Body of pancreas (tissue), 4 donors: ENCODE results near the gene PUM2. TPM values are rescaled to one million over a fixed set of nuclear protein-coding genes. Genes with fewer than 3 reads are reported as not detected.

Source experiments
- ATAC-seq: fragments of 150-250 bp; one replicate; pipeline ENCODE4 v1.9.1; 2016
- DNase-seq, 4 donors: peaks; one replicate each; pipeline ENCODE4 v3.0.0-alpha.2; 2019
- H3K27ac ChIP-seq, 4 donors: fragments of 200-600 bp; sonication (generic); 1 replicate in 3 of 4; 2 replicates in 1 of 4; pipeline versions ENCODE4 v1.5.1 to v1.6.1; 2016 to 2019; ENCODE audit warnings: mild to moderate bottlenecking in 1 of 4, mixed read lengths in 1 of 4, moderate library complexity in 1 of 4
- H3K27me3 ChIP-seq, 2 donors: fragments of 200-600 bp; sonication (generic); one replicate each; pipeline ENCODE4 v1.6.0; 2016; ENCODE audit warnings: mild to moderate bottlenecking in 1 of 2
- H3K36me3 ChIP-seq, 2 donors: fragments of 200-600 bp; sonication (generic); replicated peaks in 1 of 2; 2 replicates each; pipeline ENCODE4 v1.5.1; 2016; ENCODE audit warnings: low read depth in 2 of 2; ENCODE audit not compliant: insufficient read depth in 1 of 2
- H3K4me1 ChIP-seq: fragments of 200-600 bp; sonication (generic); one replicate; pipeline ENCODE4 v1.6.0; 2016
- H3K4me3 ChIP-seq, 2 donors: fragments of 200-600 bp; sonication (generic); 1 replicate in 1 of 2; 2 replicates in 1 of 2; pipeline ENCODE4 v1.5.1; 2016 to 2019
- H3K9me3 ChIP-seq, 3 donors: fragments of 200-600 bp; sonication (generic); 1 replicate in 2 of 3; 2 replicates in 1 of 3; pipeline ENCODE4 v1.5.1; 2016
- POLR2A ChIP-seq, 3 donors: fragments of 450-650 bp; IDR thresholded peaks; one replicate each; pipeline ENCODE4 v1.6.1; 2016; ENCODE audit warnings: antibody characterized with exemption in 3 of 3, mild to moderate bottlenecking in 2 of 3
- WGBS, 2 donors: methylation state at CpG; one replicate each; pipeline ENCODE4 v1.1.5; 2017; 5-methylcytosine and 5-hydroxymethylcytosine counted together
- intact Hi-C: fragments of 100-400 bp; cut with DNase I; formaldehyde crosslinking; loops from one replicate; pipeline ENCODE4 v1.15.1; 2023
- total RNA-seq, 2 donors: library from RNA; depleted of rRNA; stranded (reverse); fragments of >200 nt; gene quantifications; one replicate each; pipeline ENCODE4 v1.1.0, GENCODE V29; 2016
- TF ChIP-seq, protein P1 (sequence below), 7 experiments: fragments of 450-650 bp in 4 of 7; fragments of 200-600 bp in 3 of 7; sonication (generic) in 3 of 7; IDR thresholded peaks; one replicate each; pipeline ENCODE4 v1.5.1; 2016 to 2019; ENCODE audit warnings: antibody characterized with exemption in 7 of 7

The PUM2 gene
- total RNA-seq, 2 donors from 2014 or later: 25.7 to 43.3 TPM

DNA sequence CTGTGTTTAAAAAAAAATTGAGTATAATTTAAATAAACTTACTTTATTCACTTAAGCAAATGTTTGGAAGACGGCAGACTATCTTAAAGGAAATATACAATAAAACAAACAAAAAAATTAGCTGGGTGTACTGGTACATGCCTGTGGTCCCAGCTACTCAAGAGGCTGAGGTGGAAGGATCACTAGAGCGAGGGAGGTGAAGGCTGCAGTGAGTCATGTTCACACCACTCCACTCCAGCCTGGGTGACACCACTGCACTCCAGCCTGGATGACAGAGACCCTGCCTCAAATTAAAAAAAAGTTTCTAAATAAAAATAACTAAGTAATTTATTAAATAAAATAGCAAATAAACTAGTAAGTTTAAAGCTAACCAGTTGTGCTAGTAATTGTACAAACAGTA lies 7.5 kb downstream of the PUM2 start:
- intact Hi-C loops: no loop called here
- Histone ChIP-seq H3K27ac (no peak overlapping the region), H3K4me1 (peaks cover 66% of the 10 kb centered on the region), H3K27me3 (no peaks in the 10 kb centered on the region), H3K4me3 (no peak overlapping the region), H3K9me3 (no peaks in the 10 kb centered on the region), H3K36me3 (no peaks in the 10 kb centered on the region)
- DNase-seq (no peak), ATAC-seq (no peak)
- no peak for TF ChIP-seq POLR2A (IDR thresholded peaks at IDR 0.05)
- TF ChIP-seq, protein P1, sequence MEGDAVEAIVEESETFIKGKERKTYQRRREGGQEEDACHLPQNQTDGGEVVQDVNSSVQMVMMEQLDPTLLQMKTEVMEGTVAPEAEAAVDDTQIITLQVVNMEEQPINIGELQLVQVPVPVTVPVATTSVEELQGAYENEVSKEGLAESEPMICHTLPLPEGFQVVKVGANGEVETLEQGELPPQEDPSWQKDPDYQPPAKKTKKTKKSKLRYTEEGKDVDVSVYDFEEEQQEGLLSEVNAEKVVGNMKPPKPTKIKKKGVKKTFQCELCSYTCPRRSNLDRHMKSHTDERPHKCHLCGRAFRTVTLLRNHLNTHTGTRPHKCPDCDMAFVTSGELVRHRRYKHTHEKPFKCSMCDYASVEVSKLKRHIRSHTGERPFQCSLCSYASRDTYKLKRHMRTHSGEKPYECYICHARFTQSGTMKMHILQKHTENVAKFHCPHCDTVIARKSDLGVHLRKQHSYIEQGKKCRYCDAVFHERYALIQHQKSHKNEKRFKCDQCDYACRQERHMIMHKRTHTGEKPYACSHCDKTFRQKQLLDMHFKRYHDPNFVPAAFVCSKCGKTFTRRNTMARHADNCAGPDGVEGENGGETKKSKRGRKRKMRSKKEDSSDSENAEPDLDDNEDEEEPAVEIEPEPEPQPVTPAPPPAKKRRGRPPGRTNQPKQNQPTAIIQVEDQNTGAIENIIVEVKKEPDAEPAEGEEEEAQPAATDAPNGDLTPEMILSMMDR (IDR thresholded peaks at IDR 0.05): no peak
- WGBS, 2 donors: 82 to 85% methylated on average over 2 of the region's 2 CpGs

DNA sequence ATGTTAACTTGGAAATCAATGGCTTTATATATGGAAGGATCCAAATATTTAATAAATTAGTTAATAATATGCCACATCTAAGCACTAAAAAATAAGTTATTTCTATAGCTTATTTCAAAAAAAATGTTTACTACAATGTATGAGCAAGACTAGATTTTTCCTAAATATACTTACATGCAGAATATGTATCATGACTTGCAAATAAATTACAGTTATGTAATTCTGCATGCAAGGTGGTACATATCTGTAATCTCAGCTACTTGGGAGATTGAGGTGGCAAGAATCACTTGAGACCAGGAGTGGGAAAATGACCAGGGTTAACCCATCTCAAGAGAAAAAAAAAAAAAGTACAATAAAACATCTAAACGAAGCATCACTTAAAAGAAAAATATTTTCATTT lies 11.6 kb downstream of the PUM2 start:
- H3K36me3 ChIP-seq: no peaks in the 10 kb centered on the region
- no peak for TF ChIP-seq POLR2A (IDR thresholded peaks at IDR 0.05)
- TF ChIP-seq, protein P1 (IDR thresholded peaks at IDR 0.05): no peak
- no peaks in the 10 kb centered on the region for H3K9me3 ChIP-seq
- no peak overlapping the region for H3K4me3 ChIP-seq
- WGBS, 2 donors: 62 to 66% methylated on average over 1 of the region's 1 CpG
- H3K27me3 ChIP-seq: no peaks in the 10 kb centered on the region
- intact Hi-C loops: no loop called here
- ATAC-seq: no peak
- DNase-seq: no peak
- H3K27ac ChIP-seq: no peak overlapping the region
- H3K4me1 ChIP-seq: peaks cover 60% of the 10 kb centered on the region

DNA sequence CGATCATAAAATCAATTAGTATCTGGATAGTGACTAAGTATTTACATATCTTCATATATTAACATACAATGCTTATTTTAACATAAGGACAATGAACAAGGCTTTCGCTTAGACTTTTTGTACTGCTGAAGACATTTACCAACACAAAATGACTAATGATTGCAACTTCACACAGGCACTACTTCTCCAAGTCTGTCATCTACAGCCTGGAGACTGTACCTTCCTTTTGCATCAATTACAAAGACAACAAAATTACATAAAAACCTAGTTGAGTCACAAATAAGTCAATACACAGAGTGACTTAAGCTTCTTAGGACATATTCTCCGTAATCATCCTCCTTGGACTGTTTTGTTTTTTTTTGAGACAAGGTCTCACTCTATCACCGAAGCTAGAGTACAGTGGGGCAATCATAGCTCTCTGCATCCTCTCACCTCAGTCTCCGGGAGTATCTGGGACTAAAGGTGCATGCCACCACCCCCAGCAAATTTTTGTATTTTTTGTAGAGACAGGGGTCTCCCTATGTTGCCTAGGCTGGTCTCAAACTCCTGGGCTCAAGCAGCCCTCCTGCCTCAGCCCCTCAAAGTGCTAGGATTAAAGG lies 15.9 kb downstream of the PUM2 start:
- TF ChIP-seq, protein P1 (IDR thresholded peaks at IDR 0.05): no peak
- TF ChIP-seq POLR2A (IDR thresholded peaks at IDR 0.05): no peak
- 56 to 57% methylated on average over 5 of the region's 5 CpGs for WGBS, 2 donors
- H3K27ac ChIP-seq: no peak overlapping the region
- DNase-seq (no peak), ATAC-seq (no peak)
- H3K4me3 ChIP-seq: no peak overlapping the region
- intact Hi-C loops: no loop called here
- H3K36me3 ChIP-seq: no peaks in the 10 kb centered on the region
- no peaks in the 10 kb centered on the region for H3K9me3 ChIP-seq
- peaks cover 36% of the 10 kb centered on the region for H3K4me1 ChIP-seq
- H3K27me3 ChIP-seq: no peaks in the 10 kb centered on the region

DNA sequence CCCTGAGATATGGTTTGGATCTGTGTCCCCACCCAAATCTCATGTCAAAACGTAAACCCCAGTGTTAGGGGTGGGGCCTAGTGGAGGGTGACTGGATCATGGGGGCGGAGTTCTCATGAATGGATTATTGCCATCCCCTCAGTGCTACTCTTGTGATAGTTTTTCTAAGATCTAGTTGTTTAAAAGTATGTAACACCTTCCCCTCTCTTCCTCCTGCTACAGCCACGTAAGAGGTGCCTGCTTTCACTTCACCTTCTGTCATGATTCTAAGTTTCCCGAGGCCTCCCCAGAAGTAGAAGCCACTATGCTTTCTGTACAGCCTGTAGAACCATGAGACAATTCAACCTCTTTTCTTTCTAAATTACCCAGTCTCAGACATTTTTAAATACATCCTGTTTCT lies 16.9 kb downstream of the PUM2 start:
- Histone ChIP-seq H3K27me3 (no peaks in the 10 kb centered on the region), H3K4me1 (peaks cover 33% of the 10 kb centered on the region), H3K4me3 (no peak overlapping the region), H3K27ac (no peak overlapping the region), H3K36me3 (no peaks in the 10 kb centered on the region), H3K9me3 (no peaks in the 10 kb centered on the region)
- no peak for DNase-seq
- TF ChIP-seq, protein P1 (IDR thresholded peaks at IDR 0.05): no peak
- no peak for TF ChIP-seq POLR2A (IDR thresholded peaks at IDR 0.05)
- ATAC-seq: no peak
- 80 to 86% methylated on average over 4 of the region's 4 CpGs for WGBS, 2 donors
- intact Hi-C loops: no loop called here

DNA sequence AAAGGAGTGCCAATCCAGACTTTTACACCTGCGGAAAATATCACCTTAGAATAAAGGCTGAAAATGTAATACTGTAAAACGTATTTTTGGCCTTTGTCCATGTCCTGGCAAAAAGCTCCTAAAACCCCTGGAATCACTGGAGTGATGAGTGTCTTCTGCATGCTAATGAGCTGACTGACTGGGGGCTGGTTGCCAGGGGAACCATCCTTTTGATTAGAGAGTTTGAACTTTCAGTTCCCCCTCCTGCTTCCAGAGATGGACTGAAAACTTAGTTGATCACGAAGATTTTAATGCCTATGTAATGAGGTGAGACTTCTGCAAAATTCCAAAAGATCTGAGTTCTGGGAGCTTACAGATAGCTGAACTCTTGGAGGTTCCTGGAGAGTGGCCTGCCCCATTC lies 20.5 kb downstream of the PUM2 start:
- H3K27me3 ChIP-seq: no peaks in the 10 kb centered on the region
- H3K36me3 ChIP-seq: no peaks in the 10 kb centered on the region
- no peak for ATAC-seq
- intact Hi-C loops: no loop called here
- H3K4me1 ChIP-seq: peaks cover 31% of the 10 kb centered on the region
- H3K27ac ChIP-seq: no peak overlapping the region
- no peaks in the 10 kb centered on the region for H3K9me3 ChIP-seq
- DNase-seq: no peak
- 89 to 97% methylated on average over 3 of the region's 3 CpGs for whole genome bisulfite sequencing, 2 donors
- TF ChIP-seq, protein P1 (IDR thresholded peaks at IDR 0.05): no peak
- TF ChIP-seq POLR2A (IDR thresholded peaks at IDR 0.05): no peak
- H3K4me3 ChIP-seq: no peak overlapping the region
